ENCODE results near the gene SMIM35. TPM values are rescaled to one million over a fixed set of nuclear protein-coding genes. Genes with fewer than 3 reads are reported as not detected.

The SMIM35 gene
- total RNA-seq = not detected in 2 replicates

GRCh38 chr11:118086913-118087768, at the start of gene SMIM35:
Gene SMIM35 (minus strand): TSS chr11:118086963. CDS start chr11:118086757, 206 bp downstream.

DNA sequence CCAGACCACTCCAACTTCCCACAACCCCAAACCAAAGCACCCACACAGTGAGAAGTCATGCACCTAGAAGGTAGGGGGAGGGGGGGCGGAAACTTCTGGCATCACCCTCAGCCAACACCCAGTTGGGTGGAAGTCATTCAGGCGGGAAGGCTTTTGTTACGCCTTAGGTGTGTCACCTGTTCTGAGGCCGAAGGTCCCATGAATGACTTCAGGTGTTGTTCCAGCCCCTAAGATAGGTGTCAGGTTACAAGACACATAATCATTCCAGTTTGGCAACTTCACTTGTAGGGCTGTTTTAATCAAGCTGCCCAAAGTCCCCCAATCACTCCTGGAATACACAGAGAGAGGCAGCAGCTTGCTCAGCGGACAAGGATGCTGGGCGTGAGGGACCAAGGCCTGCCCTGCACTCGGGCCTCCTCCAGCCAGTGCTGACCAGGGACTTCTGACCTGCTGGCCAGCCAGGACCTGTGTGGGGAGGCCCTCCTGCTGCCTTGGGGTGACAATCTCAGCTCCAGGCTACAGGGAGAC, 9.9 kb downstream of the SMIM35 start, which contains the start of gene TMPRSS4:
Gene TMPRSS4, plus strand, starts transcription at position 325 of the 528 bp plus-strand sequence. CDS start 225 bp downstream, outside the sequence.

DNA sequence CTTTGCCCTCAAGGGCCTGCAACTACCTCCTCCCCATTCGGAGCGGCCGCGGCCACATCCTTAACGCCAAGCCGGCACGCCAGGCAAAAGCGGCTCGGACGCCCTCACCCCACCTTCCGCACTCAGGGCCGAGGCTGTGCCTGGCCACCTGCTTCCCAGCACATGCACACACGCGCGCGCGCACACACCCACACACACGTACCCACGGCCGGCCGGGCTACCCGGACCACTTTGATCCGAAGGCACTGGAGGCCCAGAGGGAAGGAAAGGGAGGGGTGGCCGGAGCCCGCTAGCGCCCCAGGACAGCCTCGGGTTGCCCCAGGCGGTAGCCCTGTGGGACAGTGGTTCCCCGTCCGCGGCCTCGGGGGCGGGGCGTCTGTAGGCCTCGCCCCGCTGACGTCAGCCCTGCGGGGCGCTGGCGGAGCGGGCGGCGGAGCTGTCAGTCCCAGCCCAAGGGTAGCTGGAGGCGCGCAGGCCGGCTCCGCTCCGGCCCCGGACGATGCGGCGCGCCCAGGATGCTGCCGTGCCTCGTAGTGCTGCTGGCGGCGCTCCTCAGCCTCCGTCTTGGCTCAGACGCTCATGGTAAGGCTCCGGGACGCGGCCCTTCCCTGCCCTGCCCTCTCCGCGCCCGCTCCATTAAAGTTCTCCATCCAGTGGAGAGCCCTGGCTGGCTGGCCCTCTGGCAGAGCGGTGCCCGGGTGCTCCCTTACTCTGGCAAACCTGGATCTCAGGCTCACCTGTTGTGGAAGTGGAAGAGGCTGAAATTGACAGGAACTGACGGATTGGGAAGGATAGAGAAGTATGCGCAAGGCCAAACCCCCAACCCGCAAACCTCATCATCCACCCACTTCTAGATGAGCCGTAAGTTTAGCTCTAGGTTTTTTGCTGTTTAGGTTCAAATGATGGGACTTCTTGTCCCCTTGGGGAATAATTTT, 100.5 kb downstream of the SMIM35 start, which contains the start of gene IL10RA:
Gene IL10RA, plus strand, starts transcription at position 442 of the 935 bp plus-strand sequence. Its CDS starts 74 bp downstream, at position 516.

Other genes with a start within 250 kb of the SMIM35 start
- 0.68 and 1.3 TPM in 2 replicates for gene FXYD6, start 210.3 kb downstream of the SMIM35 start, total RNA-seq
- gene TMPRSS13, start 157.6 kb downstream of the SMIM35 start, total RNA-seq = not detected in 2 replicates
- not detected in 2 replicates for gene IL10RA, start 100.6 kb downstream of the SMIM35 start, total RNA-seq
- gene TMPRSS4, start 9.9 kb downstream of the SMIM35 start, total RNA-seq = not detected in 2 replicates
- gene SCN4B, start 65.9 kb upstream of the SMIM35 start, total RNA-seq = not detected in 2 replicates
- 0.09 TPM in 1 of 2 replicates, not detected in the other for gene SCN2B, start 89.7 kb upstream of the SMIM35 start, total RNA-seq
- not detected in 2 replicates for gene JAML, start 138.0 kb upstream of the SMIM35 start, total RNA-seq
- gene MPZL3, start 165.4 kb upstream of the SMIM35 start, total RNA-seq = 0.17 and 0.82 TPM in 2 replicates
- gene MPZL2, start 177.3 kb upstream of the SMIM35 start, total RNA-seq = not detected in 2 replicates
- gene CD3E, start 217.8 kb upstream of the SMIM35 start, total RNA-seq = not detected in 2 replicates